MM.1S (cell line): ENCODE data around the gene SH3RF3.

Source experiments
- EZH2 ChIP-seq: fragments of 300-600 bp; sonication (generic); optimal IDR thresholded peaks from 2 replicates; pipeline ENCODE3; 2017; ENCODE audit warnings: low read depth, mild to moderate bottlenecking, antibody characterized with exemption, low read length, mixed read lengths
- EZH2phosphoT487 ChIP-seq: fragments of 300-600 bp; sonication (generic); IDR thresholded peaks from 2 replicates; pipeline ENCODE4 v1.6.1; 2018; ENCODE audit warnings: antibody characterized with exemption, low read length
- TF ChIP-seq, protein P1 (sequence below): fragments of 300-600 bp; sonication (generic); IDR thresholded peaks from 2 replicates; pipeline ENCODE4 v1.5.1; 2016; ENCODE audit warnings: antibody characterized with exemption, low read length, mixed read lengths

DNA sequence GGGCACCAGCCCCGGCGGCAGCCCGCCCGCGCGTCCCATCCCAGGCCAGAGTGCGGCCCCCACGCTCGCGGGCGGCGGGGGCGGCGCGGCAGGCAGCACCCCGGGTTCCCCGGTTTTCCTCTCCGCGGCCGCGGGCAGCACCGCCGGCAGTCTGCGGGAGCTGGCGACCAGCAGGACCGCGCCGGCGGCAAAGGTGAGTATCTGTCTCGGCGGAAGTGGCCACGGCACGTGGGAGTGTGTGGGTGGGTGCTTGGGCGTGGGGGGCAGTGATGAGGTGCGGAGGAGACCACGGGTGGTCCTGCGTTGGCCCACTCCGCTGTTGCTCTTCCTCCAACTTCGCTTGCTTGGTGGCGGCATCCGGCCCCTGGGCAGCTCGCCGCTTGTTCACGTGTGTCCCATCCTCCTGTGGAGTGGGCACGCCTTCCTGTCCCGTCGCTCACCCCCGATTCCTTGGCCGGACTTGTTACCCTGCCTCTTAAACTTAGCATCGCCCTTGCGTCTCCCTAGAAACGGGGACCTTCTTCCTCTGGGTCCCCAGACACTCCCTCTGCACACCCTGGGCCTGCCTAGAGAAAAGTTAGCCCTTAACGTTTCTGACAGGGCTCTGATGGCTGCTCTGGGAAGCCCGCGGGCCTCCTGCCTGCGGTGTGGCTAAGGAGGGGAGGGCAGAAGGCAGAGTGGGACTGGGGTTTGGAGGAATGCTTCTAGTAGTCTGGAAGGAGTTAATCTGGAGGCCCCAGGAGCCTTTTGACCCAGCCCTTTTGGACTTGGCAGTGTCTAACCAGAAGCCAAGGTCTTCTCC, 1.1 kb downstream of the SH3RF3 start:
- TF ChIP-seq, protein P1, sequence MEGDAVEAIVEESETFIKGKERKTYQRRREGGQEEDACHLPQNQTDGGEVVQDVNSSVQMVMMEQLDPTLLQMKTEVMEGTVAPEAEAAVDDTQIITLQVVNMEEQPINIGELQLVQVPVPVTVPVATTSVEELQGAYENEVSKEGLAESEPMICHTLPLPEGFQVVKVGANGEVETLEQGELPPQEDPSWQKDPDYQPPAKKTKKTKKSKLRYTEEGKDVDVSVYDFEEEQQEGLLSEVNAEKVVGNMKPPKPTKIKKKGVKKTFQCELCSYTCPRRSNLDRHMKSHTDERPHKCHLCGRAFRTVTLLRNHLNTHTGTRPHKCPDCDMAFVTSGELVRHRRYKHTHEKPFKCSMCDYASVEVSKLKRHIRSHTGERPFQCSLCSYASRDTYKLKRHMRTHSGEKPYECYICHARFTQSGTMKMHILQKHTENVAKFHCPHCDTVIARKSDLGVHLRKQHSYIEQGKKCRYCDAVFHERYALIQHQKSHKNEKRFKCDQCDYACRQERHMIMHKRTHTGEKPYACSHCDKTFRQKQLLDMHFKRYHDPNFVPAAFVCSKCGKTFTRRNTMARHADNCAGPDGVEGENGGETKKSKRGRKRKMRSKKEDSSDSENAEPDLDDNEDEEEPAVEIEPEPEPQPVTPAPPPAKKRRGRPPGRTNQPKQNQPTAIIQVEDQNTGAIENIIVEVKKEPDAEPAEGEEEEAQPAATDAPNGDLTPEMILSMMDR = no peak
- TF ChIP-seq EZH2 (no peak), EZH2phosphoT487 (no peak)
